Glomerular endothelial cell (primary cell): ENCODE results near the gene GMEB1. TPM values are rescaled to one million over a fixed set of nuclear protein-coding genes. Genes with fewer than 3 reads are reported as not detected.
"Not testable (repeated sequence)": the region's sequence is repeated elsewhere in the genome, so short reads cannot be mapped to it uniquely, and the experiment has no call there.

Experiments
- DNase-seq: peaks from one replicate; pipeline ENCODE4 v3.0.0-alpha.2; 2011; ENCODE audit warnings: low read depth, low spot score; ENCODE audit errors: extremely low read depth
- total RNA-seq: library from RNA; depleted of rRNA; stranded (reverse); fragments of >200 nt; gene quantifications from 2 replicates; pipeline ENCODE4 v1.2.3, GENCODE V29; 2015

The GMEB1 gene
- total RNA-seq, 1 donor from 2014 or later = 12.0 TPM

- DNase-seq = no peak
Observed at GRCh38 chr1:28750330-28750729, 81.7 kb downstream of the GMEB1 start.

- not testable (repeated sequence) for DNase-seq
Observed at GRCh38 chr1:28750771-28751294, 82.2 kb downstream of the GMEB1 start.

GRCh38 chr1:28751315-28752060 lies 82.9 kb downstream of the GMEB1 start:
- no peak for DNase-seq

- no peak for DNase-seq
Observed at GRCh38 chr1:28755701-28756100, 87.1 kb downstream of the GMEB1 start.

GRCh38 chr1:28756846-28757245 lies 88.3 kb downstream of the GMEB1 start:
- DNase-seq = no peak

- DNase-seq = no peak
Observed at GRCh38 chr1:28758420-28758819, 89.8 kb downstream of the GMEB1 start.

- DNase-seq = no peak
Observed at GRCh38 chr1:28759257-28759656, 90.7 kb downstream of the GMEB1 start.

- no peak for DNase-seq
Observed at GRCh38 chr1:28761189-28761588, 92.6 kb downstream of the GMEB1 start.

- no peak for DNase-seq
Observed at GRCh38 chr1:28766532-28767183, 98.1 kb downstream of the GMEB1 start.

Other genes with a start within 250 kb of the GMEB1 start
- 33.3 and 34.7 TPM in 2 replicates for gene RCC1, start 162.7 kb upstream of the GMEB1 start, total RNA-seq
- 16.7 and 23.6 TPM in 2 replicates for gene TRNAU1AP, start 115.7 kb upstream of the GMEB1 start, total RNA-seq
- 0.64 and 1.5 TPM in 2 replicates for gene RAB42, start 76.5 kb upstream of the GMEB1 start, total RNA-seq
- gene TAF12, start 25.7 kb upstream of the GMEB1 start, total RNA-seq = 13.8 and 15.8 TPM in 2 replicates
- not detected in 2 replicates for gene RNU11, start 20.2 kb upstream of the GMEB1 start, total RNA-seq
- gene YTHDF2, start 68.2 kb downstream of the GMEB1 start, total RNA-seq = 69.2 and 80.0 TPM in 2 replicates
- under 0.01 TPM in 1 of 2 replicates, not detected in the other for gene OPRD1, start 143.4 kb downstream of the GMEB1 start, total RNA-seq
- 26.2 and 32.4 TPM in 2 replicates for gene EPB41, start 245.8 kb downstream of the GMEB1 start, total RNA-seq